DMS153 treated with DMSO at 0.1 percent for 48 hours (cell line): Measurements from ENCODE around the gene SELENOI.
"Not testable (repeated sequence)": the region's sequence is repeated elsewhere in the genome, so short reads cannot be mapped to it uniquely, and the experiment has no call there.

Experiments
- DNase-seq: peaks from one replicate; lab custom pipeline; 2025; ENCODE audit not compliant: unreplicated experiment; lab: John Stamatoyannopoulos, UW

Gene SELENOI

GRCh38 chr2:26345545-26346453 lies at the start of gene SELENOI:
Gene SELENOI (plus strand): TSS chr2:26346143. CDS start chr2:26346233, 90 bp downstream.
- peak; percentile 98 for DNase-seq

GRCh38 chr2:26297061-26297460 lies 48.9 kb upstream of the SELENOI start:
- DNase-seq = no peak

GRCh38 chr2:26298286-26298637 lies 47.7 kb upstream of the SELENOI start:
- DNase-seq = no peak

- no peak for DNase-seq
Observed at GRCh38 chr2:26298638-26299393, 47.1 kb upstream of the SELENOI start.

- DNase-seq = peak; percentile 2
Observed at GRCh38 chr2:26299471-26300101, 46.4 kb upstream of the SELENOI start.

- no peak for DNase-seq
Observed at GRCh38 chr2:26300234-26300925, 45.6 kb upstream of the SELENOI start.

GRCh38 chr2:26302846-26303245 lies 43.1 kb upstream of the SELENOI start:
- no peak for DNase-seq

- not testable (repeated sequence) for DNase-seq
Observed at GRCh38 chr2:26305094-26305493, 40.8 kb upstream of the SELENOI start.

GRCh38 chr2:26305540-26305939 lies 40.4 kb upstream of the SELENOI start:
- DNase-seq = no peak

- no peak for DNase-seq
Observed at GRCh38 chr2:26309921-26310320, 36.0 kb upstream of the SELENOI start.

- DNase-seq = no peak
Observed at GRCh38 chr2:26312471-26312870, 33.5 kb upstream of the SELENOI start.

GRCh38 chr2:26313446-26313845 lies 32.5 kb upstream of the SELENOI start:
- no peak for DNase-seq

- no peak for DNase-seq
Observed at GRCh38 chr2:26314243-26314642, 31.7 kb upstream of the SELENOI start.

- no peak for DNase-seq
Observed at GRCh38 chr2:26316041-26316440, 29.9 kb upstream of the SELENOI start.

- DNase-seq = no peak
Observed at GRCh38 chr2:26316845-26317244, 29.1 kb upstream of the SELENOI start.

- no peak for DNase-seq
Observed at GRCh38 chr2:26317377-26318105, 28.4 kb upstream of the SELENOI start.

- DNase-seq = no peak
Observed at GRCh38 chr2:26318950-26319349, 27.0 kb upstream of the SELENOI start.

- not testable (repeated sequence) for DNase-seq
Observed at GRCh38 chr2:26324479-26324878, 21.5 kb upstream of the SELENOI start.

- no peak for DNase-seq
Observed at GRCh38 chr2:26324903-26325302, 21.0 kb upstream of the SELENOI start.

- no peak for DNase-seq
Observed at GRCh38 chr2:26325851-26326250, 20.1 kb upstream of the SELENOI start.
